Smooth muscle cell of the brain vasculature (primary cell): ENCODE measurements around the gene FOXL1.

ENCODE experiments used
- DNase-seq: peaks from one replicate; pipeline ENCODE4 v3.0.0-alpha.2; 2012; ENCODE audit warnings: low read depth, low spot score

Gene FOXL1

DNA sequence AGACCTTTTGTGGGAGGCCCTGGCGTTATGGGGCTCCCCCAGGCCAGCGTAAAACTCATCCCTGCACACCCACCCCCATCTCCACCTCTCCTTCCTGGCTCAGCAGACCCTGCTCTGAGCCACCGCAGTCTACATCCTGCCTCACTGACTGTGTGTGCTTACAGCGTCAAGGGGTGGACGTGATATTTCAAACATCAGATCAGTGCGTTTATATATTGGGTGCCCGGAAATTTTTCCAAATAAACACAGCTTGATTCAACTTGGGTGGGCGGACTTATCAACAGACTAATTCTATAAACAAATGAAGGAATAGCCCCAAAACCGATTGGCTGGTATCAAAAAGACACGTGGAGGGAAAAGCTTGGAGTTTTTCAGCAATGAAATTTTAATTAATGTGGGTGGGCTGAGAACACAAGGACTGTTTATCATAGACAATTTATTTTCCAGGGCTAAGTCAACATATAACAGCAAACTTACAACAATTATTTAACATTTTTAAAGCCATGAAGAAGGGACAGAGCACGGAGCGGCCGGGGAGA is at the start of gene FOXL1:
TSS of gene FOXL1 (plus strand) at position 489 of the 539 bp plus-strand sequence. CDS start 175 bp downstream, outside the sequence.
- DNase-seq = no peak

DNA sequence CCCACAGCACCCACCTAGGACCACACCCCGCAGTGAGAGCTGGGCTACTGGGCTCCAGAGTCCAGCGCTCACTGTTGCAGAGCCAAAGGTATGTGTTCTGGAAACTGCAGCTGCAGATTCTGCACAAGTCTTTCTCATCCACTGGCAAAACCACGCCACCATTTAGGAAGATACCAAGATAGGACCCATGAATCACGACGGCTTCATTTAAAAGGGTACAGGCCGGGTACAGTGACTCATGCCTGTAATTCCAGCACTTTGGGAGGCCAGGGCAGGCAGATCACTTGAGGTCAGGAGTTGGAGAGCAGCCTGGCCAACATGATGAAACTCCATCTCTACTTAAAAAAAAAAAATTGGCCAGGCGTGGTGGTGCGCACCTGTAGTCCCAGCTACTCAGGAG is 49.2 kb upstream of the FOXL1 start:
- no peak for DNase-seq

DNA sequence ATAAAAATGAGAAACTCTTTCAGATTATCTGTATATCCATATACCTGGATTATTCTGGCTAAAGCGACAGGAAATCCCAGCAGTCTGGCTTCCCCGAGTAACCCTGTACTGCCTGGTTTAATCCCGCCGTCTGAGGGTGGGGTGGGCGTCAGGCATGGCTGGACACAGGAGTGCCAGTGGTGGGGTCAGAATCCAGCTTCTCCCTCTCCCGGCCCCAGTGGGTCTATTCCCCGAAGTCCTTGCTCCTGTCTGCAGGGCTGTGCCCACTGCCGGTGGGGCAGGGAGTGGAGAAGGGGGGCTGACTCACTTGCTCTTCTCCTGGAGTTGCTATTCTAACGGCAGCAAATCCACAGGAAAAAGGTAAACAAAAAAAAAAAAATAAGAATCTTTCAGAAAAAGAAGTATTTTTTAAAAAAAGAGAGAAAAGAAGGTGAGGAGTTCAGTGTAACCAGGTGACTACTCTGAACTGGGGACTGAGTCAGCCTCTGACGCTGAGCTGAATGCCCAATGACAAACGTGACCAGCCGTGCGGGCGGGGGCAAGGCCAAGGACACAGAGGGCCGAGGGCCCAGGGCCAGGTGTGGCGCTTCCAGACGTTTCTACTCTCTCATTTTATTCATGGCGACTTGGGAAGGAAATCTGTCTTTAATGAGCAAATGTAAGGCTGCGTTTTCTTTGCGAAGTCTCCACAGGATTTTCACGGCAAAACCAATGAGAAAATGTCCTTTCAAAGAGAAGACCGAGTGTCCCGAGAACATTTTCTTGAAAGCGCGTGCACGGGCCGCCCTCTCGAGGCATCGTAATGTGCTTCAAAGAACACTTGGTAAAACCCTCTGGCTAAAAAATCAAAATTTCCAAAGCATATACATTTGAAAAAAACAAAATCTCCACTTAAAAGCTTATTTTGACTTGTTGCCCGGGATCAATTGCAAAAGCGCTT is 47.8 kb upstream of the FOXL1 start:
- no peak for DNase-seq

DNA sequence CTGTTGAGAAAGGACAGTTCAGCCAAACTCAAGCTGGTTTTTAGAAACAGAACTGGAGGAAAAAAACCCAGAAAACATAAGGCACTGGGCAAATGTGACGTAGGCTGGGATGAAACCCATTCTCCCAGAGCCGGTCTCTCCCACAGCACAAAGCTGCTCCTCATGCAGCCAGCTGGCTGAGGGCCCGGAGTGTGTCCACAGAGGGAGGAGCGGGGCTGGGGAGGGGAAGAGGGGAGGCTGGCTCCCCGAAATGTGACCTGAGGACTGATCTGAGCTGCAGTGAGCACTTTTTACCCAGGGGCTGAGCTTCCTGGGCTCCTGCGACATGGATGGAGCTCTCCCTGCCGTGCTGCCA is 47.2 kb upstream of the FOXL1 start:
- no peak for DNase-seq

DNA sequence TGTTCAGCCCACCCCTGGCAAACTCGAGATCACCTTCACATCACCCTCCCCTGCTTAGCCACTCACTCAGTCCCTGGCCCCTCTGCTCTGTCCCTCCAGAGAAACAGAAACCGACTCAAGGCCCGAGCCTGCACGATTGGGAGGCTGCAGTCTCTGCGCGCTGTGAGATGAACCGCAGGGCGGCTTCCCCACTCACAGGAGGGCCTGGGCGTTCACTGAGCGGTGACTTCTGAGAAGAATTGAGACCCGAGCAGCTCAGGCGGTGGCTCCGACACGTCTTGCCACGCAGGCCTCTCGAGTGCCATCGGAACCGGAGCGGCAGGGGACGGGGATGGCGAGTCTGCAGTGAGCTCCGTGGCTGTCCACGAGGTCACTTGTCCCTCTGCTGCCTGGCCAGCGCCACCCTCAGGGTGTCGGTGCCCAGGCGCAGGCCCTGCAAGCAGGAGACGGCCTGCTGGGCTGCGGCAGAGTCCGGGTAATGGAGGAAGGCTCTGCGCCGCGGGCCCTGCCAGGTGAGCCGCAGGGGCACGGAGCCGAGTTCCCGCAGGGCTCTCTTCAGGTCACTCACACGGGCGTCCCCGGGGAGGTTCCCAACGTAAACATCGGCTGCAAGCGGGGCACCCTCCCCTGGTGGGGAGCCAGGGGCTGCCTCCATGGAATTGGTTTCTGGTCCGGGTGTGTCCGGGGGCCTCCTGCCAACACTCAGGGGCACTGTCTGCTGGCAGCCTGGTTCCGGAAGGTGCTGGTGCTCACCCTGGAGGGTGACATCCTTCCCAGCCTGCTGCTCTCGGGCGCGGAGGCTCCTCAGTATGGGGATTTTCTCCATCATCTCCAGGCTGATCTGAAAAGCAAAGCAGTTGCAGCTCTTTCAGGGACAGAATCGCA is 46.5 kb upstream of the FOXL1 start:
- no peak for DNase-seq

DNA sequence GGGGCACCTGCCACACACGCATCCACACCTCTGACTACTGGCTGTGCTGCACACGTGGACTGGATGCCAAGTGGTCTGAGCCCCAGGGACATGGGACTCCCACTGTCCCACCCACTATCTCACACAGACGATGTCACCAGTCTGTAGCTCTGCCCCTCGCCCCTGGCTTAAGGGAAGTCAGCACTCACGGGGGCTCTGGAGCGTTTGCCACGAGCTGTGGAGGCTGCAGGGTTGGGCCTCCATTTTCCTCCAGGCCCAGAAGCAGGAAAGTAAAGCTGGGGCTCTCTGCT is 45.9 kb upstream of the FOXL1 start:
- DNase-seq = no peak

DNA sequence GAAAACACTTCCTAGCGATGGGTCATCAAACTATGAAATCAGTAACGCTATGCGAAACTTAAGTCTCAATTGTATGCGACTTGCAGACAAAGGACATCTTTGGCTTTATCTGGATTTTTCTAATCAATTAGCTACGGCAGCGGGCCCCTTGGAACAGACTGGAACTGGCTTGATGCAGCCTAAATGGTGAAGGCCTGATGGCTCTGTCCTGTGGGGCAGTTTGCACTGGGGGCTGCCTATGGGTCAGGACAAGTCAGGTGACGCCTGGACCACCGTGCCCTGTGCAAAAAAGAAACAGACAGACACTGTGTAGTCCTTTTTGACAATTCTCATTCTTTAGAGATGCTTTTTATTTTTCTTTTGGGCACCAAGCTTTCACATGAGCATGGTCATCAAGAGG is 45.3 kb upstream of the FOXL1 start:
- DNase-seq = no peak

DNA sequence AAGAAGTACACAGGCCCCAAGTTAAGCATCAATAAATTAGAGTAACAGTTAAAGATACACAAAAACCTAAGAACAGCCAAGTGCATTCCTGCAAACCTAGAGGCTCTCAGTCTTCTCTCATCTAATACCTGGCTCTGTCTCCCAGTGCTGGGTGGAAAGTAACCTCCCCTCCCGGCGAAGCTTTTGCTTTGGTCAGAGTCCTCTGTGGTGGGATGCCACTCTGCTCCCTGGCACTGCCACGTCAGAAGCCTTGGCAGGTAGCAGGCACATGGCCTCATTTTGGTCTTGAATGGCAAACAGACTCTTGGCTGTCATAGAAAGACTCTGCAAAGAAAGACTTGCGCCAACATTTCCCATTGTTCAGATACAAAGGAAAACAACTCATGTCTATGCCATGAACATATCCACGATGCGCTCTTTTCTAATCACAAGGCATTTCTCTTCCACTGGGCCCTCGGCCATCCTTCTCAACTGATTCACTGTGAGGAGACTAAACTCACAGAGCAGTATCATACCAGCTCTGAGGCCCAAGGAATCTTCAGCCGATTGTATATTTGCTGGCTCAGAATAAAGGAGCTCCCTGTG is 44.5 kb upstream of the FOXL1 start:
- no peak for DNase-seq

DNA sequence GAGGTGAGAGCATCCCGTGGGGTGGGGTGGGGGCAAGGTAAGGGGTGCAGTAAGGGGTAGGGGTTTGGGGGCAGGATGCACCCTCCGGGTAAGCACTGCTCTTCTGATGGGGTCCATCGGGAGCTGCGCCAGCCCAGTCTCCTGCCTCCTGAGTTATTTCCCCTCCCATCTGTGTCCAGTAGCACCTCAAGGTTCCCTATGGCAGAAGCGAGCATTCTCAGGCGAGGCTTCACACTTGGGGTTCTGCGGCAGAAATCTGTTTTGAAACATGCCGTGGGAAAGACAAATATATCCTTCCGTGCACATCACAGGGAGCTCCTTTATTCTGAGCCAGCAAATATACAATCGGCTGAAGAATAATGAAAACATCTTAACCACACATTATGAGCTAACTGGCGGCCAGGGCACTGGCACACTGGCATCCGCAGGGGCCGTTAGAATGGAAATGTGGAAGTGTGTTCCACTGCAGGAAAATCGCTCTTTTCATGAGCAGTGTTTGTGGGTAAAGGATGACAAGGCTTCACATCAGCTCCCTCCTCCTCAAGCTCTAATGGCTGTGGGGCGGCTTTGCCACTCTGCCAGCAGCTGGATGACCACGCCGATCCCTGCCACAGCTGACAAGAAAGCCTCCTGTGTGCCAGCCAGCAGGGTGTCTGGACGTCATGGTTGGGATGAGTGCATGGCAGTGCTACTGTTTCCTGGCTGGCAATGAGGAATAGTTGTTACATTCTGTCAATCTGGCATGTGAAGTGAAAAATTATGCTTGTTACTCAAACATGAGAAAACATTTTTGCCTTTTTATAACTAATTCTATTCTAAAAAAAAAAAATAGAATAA is 43.4 kb upstream of the FOXL1 start:
- DNase-seq = no peak

DNA sequence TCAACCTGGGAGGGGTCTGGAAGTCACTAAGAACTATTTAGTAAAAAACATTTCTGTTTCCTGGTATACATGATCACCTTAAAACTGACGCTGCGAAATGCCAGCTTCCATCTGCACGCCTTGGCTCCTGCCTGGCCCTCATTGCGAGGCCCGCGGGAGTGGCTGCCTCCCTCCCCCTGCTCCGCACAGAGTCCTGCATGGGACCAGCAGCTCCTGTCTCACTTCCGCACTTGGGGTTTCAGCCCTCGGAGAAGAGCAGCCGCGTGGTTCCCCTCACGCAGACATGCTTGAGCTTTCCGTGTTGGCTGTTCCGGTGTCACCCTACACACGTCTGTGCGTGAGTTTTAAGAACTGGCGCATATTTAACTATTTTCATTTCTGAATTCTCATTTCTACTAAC is 41.7 kb upstream of the FOXL1 start:
- DNase-seq = no peak

DNA sequence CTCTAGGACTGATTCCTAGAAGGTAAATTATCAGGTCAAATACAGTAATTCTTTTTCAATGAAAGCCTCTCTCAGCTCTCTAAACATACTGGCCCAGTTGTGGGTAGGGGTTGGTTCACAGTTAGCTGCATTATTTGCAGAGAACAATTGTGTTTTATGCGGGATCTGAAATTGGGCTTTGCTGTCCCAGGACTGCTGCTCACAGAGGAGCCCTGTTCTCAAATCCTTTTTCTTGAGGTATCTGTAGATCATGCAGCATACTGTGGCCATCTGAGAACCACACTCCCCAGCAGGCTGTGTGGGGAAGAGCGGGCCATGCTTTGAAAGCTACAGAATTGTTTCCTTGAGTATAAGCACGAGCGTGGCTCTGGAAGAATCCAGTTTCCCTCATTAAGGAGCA is 40.9 kb upstream of the FOXL1 start:
- no peak for DNase-seq

DNA sequence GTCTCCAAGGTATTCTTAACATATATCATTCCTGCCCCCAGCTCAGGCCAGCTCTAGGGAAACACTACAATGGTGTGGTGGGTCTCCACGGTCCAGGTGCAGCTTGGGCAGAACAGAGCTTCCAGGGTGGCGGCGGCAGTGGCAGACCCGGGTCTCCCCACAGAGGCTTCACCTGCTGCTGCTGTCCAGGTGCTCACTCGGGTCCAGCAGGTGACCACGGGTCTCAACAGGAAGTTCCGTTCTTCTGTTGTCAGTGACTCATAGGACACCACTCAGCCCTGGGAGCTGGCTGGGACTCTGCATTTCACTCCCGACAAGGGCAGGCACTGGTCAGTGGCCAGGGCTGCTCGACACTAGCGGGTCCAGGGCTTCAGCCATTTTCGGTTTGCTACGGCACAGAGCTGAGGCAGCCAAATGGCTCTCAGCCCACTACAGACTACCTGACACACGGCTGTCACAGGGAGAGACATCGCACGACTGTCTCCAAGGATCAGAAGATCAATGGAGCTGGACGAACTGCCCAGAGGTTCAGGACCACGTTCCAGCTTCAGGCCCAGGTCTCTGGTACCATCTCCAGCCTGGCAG is 40.1 kb upstream of the FOXL1 start:
- no peak for DNase-seq

DNA sequence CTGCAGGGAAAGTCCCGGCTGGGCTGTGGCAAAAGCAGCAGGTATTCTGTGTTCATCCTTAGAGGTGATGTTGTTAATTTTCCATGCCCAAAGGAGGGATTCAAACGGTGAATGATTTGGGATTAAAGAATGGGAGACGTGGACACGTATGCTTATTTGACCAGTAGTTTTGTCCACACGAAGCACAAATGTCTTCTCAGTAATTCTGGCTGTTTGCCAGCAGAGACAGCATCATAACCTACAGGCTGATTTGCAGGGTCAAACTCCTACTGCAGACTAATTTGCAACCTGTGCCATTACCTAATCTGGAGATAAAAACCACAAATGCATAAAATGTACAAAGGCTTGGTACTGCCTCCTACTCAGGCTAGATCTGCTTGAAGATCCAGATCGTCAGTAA is 37.5 kb upstream of the FOXL1 start:
- no peak for DNase-seq

DNA sequence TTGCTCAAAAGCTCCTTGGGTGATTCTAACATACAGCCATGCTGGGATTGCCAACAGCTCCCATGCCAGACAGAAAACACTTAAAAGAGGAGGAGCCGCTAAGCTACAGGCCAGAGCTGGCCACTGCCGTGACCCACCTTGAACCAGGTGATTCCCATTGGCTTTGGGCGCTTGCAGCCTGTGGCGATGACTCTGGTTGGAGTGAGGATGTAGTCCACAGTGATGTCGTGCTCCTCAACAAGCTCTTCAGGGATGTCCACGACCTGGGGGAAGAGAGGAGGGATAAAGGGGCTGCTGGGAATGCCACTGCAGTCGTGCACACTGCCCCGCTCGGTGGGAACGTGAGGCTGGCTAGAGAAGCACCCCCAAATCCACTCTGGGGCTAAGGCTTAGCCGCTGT is 36.8 kb upstream of the FOXL1 start:
- DNase-seq = no peak

DNA sequence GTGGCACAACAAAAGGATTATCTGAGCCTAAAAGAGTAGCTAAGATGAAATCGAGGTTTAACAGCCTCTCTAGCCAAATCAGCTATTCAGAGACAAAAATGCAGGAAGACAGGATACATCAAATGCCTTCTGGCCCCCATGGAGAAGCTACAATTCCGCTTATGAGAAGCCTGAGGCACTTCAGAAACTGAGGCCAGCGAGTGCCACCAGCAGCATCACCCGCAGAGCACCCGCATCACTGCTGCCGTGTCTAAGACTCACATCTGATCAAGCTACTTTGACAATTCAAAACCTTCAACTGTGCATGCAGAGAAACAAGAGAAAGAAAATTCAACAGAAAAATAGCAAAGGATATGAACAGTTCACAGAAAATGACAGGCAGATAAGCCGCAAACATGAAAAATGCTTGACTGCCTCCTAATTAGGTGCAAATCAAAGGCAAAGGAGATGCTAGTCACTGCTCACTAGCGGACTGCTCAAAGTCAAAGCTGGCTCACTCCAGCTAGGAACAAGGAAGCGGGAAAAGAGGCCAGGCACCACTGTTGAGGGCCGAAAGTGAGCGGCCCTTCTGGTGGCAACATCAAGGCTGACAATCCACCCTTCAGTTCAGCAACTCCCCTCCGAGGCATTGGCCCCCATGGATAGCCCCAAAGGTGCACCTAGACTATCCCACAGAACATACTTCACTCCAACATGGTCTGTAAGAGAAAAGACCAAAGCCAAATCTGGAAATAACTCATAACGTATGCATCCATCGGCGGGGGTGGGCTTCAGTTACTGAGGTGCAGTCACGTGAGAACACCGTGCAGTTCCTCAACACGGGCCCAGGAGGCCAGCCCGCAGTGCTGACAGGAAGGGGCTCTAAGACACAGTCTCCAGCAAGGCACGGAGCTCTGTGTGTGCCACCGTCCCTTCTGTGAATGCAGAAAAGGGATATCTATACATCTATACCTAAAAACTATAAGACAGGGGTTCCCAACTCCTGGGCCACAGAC is 35.3 kb upstream of the FOXL1 start:
- DNase-seq = no peak

DNA sequence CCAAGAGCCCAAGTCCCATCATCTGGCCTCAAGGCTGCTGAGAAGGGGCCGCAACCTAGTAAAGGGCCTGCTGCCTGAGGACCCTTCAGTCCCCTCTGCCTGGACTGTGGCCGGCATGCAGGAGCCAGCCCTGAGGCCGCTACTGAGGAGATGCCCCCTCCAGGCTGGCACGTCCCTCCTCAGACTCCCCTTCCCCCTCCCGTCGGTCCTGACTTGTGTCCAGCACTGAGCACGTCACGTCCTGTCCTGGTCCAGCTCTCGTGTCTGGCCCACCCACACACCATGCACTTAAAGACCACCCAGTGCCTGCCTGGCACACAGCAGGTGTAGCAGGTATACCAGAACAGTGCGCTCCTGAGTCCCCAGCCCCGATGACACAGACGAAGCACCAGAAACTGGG is 32.9 kb upstream of the FOXL1 start:
- DNase-seq = no peak

DNA sequence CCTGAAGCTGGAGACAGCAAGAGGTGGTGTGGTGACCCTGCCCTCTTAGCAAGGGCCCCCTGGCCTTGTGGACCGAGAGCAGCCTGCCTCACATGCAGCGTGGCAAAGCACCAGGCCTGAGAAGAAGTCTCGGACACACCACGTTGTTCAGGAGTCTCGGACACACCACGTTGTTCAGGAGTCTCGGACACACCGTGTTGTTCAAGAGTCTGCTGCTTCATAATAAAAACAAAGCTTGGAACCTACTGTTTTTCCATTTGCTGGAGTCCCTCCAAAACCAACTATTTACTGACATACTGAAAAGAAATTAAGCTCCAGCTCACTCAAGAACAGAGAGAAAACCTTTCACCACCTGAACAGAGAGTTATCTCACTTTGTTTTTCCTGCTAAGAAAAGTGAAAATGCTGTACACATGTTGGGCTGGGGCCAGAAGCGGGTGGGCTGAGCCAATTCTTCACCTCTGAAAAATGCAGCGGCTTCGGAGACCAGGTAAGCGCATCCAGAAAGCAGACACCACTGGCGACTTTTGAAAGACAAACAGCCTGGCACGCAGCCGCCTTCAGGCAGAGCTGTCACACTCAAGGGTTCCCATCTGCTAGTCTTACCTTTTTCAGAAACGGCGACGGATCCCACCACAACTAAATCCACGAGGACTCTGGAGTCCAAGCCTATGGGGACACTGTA is 32.3 kb upstream of the FOXL1 start:
- DNase-seq = no peak

DNA sequence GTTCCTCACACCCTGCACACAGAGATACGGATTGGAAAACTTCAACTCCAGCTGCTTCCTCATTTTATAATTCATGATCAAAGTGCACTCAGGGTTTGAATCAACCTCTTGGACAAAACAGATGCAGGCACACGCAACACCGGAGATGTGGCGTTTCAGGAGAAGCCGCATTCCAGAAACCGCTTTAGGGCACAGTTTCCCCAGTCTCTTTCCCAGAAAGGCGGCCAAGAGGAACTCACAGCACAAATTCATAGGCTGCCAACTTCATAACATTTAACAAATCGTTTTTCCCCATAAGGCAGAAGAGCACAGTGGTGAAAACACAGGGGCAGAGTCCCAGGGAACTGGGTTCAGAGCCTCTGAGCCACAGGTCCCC is 31.7 kb upstream of the FOXL1 start:
- no peak for DNase-seq

DNA sequence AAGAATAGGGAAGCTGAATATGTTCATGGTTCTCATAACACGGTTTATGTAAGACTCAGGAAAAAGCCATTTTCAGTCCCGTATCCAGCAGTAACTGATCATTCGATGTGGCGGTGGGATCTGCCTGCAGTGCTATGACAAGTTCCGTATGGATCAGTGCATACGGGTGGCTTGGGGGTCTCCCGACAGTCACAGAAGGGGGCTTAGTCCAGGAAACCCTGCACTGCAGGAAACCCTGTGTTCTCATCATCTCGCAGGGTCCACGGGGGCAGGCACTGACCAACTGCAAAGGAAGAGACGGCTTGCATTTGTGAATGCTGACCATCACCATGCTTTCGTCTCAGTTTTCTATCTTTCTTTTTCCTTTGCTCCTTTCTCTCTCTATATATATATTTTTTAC is 31.1 kb upstream of the FOXL1 start:
- no peak for DNase-seq
